GM21825 (cell line): ENCODE measurements around the gene TMEM238L.

Experiments used
- ATAC-seq: cut with Tn5 transposase; IDR thresholded peaks from one replicate; pipeline ENCODE4 v1.9.1; 2021; ENCODE audit warnings: mild to moderate bottlenecking, moderate library complexity; ENCODE audit not compliant: unreplicated experiment

TMEM238L gene

GRCh38 chr17:10805911-10806310 is 2.0 kb upstream of the TMEM238L start:
- no peak for ATAC-seq

GRCh38 chr17:10804546-10804945 is 647 bp upstream of the TMEM238L start:
- ATAC-seq = no peak

- no peak for ATAC-seq
Observed at GRCh38 chr17:10803350-10803749, 549 bp downstream of the TMEM238L start.

GRCh38 chr17:10802496-10803284 is 1.2 kb downstream of the TMEM238L start:
- no peak for ATAC-seq

- no peak for ATAC-seq
Observed at GRCh38 chr17:10799407-10799806, 4.5 kb downstream of the TMEM238L start.

GRCh38 chr17:10798910-10799309 is 5.0 kb downstream of the TMEM238L start:
- ATAC-seq = no peak

GRCh38 chr17:10798332-10798749 is 5.6 kb downstream of the TMEM238L start:
- no peak for ATAC-seq

- no peak for ATAC-seq
Observed at GRCh38 chr17:10797476-10798328, 6.2 kb downstream of the TMEM238L start.

- no peak for ATAC-seq
Observed at GRCh38 chr17:10793816-10794215, 10.1 kb downstream of the TMEM238L start.

GRCh38 chr17:10793256-10793655 is 10.6 kb downstream of the TMEM238L start:
- ATAC-seq = no peak

- ATAC-seq = no peak
Observed at GRCh38 chr17:10792151-10792550, 11.7 kb downstream of the TMEM238L start.

- no peak for ATAC-seq
Observed at GRCh38 chr17:10790491-10791401, 13.2 kb downstream of the TMEM238L start.

GRCh38 chr17:10789694-10790271 is 14.1 kb downstream of the TMEM238L start:
- no peak for ATAC-seq

- ATAC-seq = no peak
Observed at GRCh38 chr17:10787306-10788045, 16.4 kb downstream of the TMEM238L start.

- no peak for ATAC-seq
Observed at GRCh38 chr17:10785295-10785694, 18.6 kb downstream of the TMEM238L start.

- no peak for ATAC-seq
Observed at GRCh38 chr17:10779609-10780008, 24.3 kb downstream of the TMEM238L start.

GRCh38 chr17:10777890-10778289 is 26.0 kb downstream of the TMEM238L start:
- ATAC-seq = no peak

GRCh38 chr17:10777131-10777807 is 26.6 kb downstream of the TMEM238L start:
- ATAC-seq = no peak

GRCh38 chr17:10776381-10776780 is 27.5 kb downstream of the TMEM238L start:
- no peak for ATAC-seq
